ENCODE results near the gene BRCA2.
"Not testable (repeated sequence)": the region's sequence is repeated elsewhere in the genome, so short reads cannot be mapped to it uniquely, and the experiment has no call there.

BRCA2 gene

GRCh38 chr13:32310134-32310706, 5.1 kb upstream of the BRCA2 start:
- peak; percentile 68 for DNase-seq

DNA sequence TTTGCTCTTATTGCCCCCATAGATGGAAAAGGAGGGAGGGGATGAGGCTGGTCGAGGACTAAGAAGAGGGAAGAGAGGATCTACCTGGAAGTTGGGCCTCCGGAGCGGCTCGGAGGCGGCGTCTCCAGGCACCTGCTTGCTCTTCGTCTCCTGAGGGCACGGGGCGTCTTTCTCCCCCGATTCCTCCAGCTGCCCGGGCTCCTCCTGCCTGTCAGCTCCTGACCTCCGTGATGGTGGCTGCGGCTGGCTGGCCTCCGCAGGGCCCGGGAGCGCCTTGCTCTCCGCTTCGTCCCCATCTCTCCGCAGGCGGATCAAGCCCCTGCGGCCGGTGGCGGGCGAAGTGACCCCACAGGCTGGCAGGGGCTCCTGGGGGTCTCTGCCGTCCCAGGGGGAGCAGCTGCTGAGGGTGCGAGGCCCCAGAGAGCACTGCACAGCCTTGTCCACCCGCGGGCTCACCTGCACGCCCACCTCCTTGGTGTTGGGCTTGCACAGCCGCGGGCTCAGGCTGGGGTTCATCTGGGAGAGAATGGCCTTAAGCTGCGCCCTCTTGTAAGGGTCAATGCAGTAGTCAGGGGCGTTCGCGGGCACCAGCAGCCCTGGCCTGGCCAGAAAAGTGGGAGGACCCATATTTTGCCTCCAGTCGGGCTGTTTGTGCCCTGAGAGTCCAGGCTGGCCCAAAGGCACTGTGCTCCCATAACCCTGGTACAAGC, 4.0 kb upstream of the BRCA2 start:
- DNase-seq = no peak

GRCh38 chr13:32314271-32315237, 754 bp upstream of the BRCA2 start:
- DNase-seq = peak; percentile 86

GRCh38 chr13:32316028-32316339, 676 bp downstream of the BRCA2 start:
- DNase-seq = no peak

DNA sequence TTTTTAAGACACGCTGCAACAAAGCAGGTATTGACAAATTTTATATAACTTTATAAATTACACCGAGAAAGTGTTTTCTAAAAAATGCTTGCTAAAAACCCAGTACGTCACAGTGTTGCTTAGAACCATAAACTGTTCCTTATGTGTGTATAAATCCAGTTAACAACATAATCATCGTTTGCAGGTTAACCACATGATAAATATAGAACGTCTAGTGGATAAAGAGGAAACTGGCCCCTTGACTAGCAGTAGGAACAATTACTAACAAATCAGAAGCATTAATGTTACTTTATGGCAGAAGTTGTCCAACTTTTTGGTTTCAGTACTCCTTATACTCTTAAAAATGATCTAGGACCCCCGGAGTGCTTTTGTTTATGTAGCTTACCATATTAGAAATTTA, 1.2 kb downstream of the BRCA2 start:
- DNase-seq = no peak

DNA sequence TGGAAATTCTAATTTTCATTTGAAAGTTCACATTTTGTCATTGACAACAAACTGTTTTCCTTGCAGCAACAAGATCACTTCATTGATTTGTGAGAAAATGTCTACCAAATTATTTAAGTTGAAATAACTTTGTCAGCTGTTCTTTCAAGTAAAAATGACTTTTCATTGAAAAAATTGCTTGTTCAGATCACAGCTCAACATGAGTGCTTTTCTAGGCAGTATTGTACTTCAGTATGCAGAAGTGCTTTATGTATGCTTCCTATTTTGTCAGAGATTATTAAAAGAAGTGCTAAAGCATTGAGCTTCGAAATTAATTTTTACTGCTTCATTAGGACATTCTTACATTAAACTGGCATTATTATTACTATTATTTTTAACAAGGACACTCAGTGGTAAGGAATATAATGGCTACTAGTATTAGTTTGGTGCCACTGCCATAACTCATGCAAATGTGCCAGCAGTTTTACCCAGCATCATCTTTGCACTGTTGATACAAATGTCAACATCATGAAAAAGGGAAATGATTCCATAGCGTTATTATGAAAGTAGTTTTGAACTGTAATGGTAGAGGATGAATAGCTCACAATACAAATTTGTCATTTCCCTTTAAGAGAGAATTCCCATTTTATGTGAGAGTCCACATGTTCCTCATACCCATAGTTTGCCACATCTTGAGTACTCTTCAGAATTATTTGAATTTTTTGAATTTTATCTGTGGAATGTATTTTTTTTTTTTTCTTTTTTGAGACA, 2.6 kb downstream of the BRCA2 start:
- no peak for DNase-seq

GRCh38 chr13:32320528-32320927, 5.2 kb downstream of the BRCA2 start:
- DNase-seq = no peak

- no peak for DNase-seq
These were observed 8.6 kb downstream of the BRCA2 start for GRCh38 chr13:32323912-32324311.

- no peak for DNase-seq
These were observed 15.1 kb downstream of the BRCA2 start for GRCh38 chr13:32330441-32330840.

- DNase-seq = no peak
These were observed 19.4 kb downstream of the BRCA2 start for GRCh38 chr13:32334671-32335070.

- DNase-seq = no peak
These were observed 25.6 kb downstream of the BRCA2 start for GRCh38 chr13:32340914-32341313.

GRCh38 chr13:32347651-32348050, 32.3 kb downstream of the BRCA2 start:
- DNase-seq = no peak

DNA sequence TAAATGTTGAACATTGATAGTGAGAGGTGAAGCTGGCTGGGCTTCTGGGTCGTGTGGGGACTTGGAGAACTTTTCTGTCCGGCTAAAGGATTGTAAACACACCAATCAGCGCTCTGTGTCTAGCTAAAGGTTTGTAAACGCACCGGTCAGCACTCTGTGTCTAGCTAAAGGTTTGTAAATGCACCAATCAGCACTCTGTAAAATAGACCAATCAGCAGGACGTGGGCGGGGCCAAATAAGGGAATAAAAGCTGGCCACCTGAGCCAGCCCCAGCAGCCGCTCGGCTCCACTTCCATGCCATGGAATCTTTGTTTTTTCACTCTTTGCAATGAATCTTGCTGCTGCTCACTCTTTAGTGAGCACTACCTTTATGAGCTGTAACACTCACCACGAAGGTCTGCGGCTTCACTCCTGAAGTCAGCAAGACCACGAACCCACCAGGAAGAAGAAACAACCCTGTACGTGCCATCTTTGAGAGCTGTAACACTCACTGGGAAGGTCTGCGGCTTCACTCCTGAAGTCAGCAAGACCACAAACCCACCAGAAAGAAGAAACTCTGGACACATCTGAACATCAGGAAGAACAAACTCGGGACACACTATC, 35.6 kb downstream of the BRCA2 start:
- DNase-seq = not testable (repeated sequence)

DNA sequence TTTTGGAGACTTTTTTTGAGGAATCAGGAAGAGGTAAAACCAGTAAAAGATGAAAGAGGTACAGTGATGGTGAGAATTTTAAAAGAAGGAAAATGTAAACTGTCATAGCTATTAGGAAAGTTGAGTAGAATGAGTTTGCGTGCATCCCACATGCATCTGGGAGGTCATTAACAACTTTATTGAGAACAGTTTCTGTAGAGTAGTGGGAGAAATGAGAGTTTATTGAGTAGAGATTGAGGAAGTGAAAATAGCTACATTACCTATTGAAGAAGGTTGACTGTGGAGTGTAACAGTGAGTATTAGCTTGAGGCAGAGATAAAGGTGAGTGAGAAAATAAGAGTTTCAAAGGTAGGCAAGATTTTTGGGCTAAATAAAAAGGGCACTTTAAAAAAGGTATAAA, 38.7 kb downstream of the BRCA2 start:
- DNase-seq = no peak

DNA sequence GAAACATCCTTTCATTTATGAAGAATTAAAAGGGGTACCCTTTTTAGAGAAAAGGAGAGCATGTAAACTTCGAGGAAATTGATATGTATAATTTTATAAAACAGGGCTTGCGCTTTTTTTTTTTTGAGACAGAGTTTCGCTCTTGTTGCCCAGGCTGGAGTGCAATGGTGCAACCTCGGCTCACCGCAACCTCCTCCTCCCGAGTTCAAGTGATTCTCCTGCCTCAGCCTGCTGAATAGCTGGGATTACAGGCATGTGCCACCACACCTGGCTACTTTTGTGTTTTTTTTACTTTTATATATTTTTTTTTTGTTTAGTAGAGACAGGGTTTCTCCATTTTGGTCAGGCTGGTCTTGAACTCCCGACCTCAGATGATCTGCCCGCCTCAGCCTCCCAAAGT, 40.6 kb downstream of the BRCA2 start:
- not testable (repeated sequence) for DNase-seq

- no peak for DNase-seq
These were observed 47.3 kb downstream of the BRCA2 start for GRCh38 chr13:32362574-32362973.

DNA sequence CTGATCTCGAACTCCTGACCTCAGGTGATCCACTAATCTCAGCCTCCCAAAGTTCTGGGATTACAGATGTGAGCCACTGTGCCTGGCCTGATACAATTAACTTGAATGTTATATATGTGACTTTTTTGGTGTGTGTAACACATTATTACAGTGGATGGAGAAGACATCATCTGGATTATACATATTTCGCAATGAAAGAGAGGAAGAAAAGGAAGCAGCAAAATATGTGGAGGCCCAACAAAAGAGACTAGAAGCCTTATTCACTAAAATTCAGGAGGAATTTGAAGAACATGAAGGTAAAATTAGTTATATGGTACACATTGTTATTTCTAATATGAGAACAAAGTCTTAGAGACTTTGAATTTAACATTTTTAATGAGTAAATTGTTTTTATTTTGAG, 55.5 kb downstream of the BRCA2 start:
- DNase-seq = no peak

DNA sequence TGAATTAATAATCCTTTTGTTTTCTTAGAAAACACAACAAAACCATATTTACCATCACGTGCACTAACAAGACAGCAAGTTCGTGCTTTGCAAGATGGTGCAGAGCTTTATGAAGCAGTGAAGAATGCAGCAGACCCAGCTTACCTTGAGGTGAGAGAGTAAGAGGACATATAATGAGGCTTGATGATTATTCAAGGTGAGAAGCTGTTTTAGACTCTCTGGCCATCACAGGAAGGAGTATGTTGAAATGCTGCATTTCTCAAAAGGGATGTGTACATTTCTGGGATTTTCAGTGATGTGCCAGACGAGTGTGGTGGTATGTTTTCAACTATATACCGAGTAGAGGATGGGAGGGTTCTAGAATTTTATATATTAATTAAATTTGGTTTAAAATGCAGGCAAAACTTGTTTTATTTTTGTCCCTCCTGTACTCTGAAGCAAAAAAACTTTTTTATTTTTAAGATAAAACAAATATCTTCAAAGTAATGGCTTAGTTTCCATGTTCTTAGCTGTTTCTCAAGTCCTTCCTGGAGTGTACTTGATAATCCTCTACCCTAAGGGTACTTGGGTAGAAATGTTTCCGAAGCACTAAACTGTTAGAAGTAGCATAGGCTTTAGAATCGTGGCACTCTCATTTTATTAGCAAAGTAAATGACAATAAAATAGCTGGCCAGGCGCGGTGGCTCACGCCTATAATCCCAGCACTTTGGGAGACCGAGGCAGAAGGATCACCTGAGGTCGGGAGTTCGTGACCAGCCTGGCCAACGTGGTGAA, 61.5 kb downstream of the BRCA2 start:
- DNase-seq = no peak

GRCh38 chr13:32378012-32378411, 62.7 kb downstream of the BRCA2 start:
- DNase-seq = no peak

- peak; percentile 53 for DNase-seq
These were observed 66.2 kb downstream of the BRCA2 start for GRCh38 chr13:32381539-32381938.

GRCh38 chr13:32383836-32384618, 68.7 kb downstream of the BRCA2 start:
- no peak for DNase-seq

Measured in CD4-positive, alpha-beta T cell treated with Interleukin-17A for 1 hour (primary cell).